CD4-positive, alpha-beta T cell treated with Interleukin-6 for 4 hours (primary cell): ENCODE measurements around the gene DDX53.

ENCODE experiments used
- DNase-seq: peaks from one replicate; pipeline ENCODE4 v3.0.0-alpha.2; 2020; ENCODE audit warnings: mixed read lengths

Gene DDX53

DNA sequence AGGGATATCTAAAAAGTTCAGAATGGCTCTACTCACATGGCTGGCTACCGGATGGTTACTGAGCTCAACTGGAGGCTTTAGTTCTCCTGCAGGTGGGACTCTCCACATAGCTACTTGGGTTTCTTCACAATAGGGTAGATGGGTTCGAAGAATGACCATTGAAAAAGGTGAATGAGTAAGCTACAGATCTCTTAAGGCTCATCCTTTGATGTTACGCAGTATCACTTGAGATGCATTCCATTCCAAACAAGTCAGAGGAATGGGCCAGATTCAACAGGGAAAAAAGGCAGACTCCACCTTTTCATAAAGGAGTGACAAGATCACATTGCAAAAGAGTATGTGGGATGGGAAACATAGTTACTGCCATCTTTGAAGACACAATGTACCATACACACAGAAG is 52.6 kb downstream of the DDX53 start:
- no peak for DNase-seq
